Kidney epithelial cell (primary cell): ENCODE data around the gene BBX. TPM values are rescaled to one million over a fixed set of nuclear protein-coding genes. Genes with fewer than 3 reads are reported as not detected.

Source experiments
- DNase-seq: peaks from one replicate; pipeline ENCODE4 v3.0.0-alpha.2; 2010; ENCODE audit warnings: low read depth
- H3K27me3 ChIP-seq: 2 replicates; pipeline ENCODE4 v1.6.0; 2011; ENCODE audit warnings: low read length; ENCODE audit not compliant: control insufficient read depth, insufficient read depth
- H3K36me3 ChIP-seq: 2 replicates; pipeline ENCODE4 v1.5.1; 2011; ENCODE audit warnings: low read length; ENCODE audit not compliant: control insufficient read depth, insufficient read depth
- H3K4me3 ChIP-seq: 2 replicates; pipeline ENCODE4 v1.5.1; 2011; ENCODE audit warnings: low read depth, mild to moderate bottlenecking, control low read depth, low read length
- total RNA-seq: library from RNA; depleted of rRNA; stranded (reverse); fragments of >200 nt; gene quantifications from 2 replicates; pipeline ENCODE4 v1.2.3, GENCODE V29; 2015
- TF ChIP-seq, protein P1 (sequence below): IDR thresholded peaks from 2 replicates; pipeline ENCODE4 v1.5.1; 2011; ENCODE audit warnings: mild to moderate bottlenecking, moderate library complexity, low read length, control low read depth, inconsistent platforms; ENCODE audit not compliant: insufficient read depth, poor library complexity, severe bottlenecking

Gene BBX
- total RNA-seq, 1 donor from 2014 or later, result 50.7 TPM

- Histone ChIP-seq H3K4me3 (no peak overlapping the region), H3K36me3 (no peaks in the 10 kb centered on the region), H3K27me3 (no peaks in the 10 kb centered on the region)
- no peak for DNase-seq
- TF ChIP-seq, protein P1, sequence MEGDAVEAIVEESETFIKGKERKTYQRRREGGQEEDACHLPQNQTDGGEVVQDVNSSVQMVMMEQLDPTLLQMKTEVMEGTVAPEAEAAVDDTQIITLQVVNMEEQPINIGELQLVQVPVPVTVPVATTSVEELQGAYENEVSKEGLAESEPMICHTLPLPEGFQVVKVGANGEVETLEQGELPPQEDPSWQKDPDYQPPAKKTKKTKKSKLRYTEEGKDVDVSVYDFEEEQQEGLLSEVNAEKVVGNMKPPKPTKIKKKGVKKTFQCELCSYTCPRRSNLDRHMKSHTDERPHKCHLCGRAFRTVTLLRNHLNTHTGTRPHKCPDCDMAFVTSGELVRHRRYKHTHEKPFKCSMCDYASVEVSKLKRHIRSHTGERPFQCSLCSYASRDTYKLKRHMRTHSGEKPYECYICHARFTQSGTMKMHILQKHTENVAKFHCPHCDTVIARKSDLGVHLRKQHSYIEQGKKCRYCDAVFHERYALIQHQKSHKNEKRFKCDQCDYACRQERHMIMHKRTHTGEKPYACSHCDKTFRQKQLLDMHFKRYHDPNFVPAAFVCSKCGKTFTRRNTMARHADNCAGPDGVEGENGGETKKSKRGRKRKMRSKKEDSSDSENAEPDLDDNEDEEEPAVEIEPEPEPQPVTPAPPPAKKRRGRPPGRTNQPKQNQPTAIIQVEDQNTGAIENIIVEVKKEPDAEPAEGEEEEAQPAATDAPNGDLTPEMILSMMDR, result no peak
Observed at GRCh38 chr3:107795514-107796094, 272.8 kb downstream of the BBX start.

DNA sequence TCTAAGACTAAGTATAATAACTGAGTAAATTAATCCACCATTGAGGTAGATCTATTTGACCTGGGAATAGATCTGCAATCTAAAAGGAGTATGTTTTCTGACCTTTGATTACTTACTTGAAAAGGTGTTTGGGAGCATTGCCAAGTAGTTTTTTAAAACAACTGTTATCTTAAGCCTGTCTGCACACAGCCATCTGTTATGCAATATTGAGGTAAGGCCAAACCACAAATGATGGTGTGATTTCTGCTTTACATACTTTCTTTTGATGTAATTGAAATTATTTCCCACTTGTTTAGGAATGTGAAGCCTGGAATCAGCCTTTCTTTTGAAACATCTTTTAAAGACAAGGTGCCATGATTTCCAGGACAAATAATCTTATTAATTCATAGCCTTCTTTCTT is 274.0 kb downstream of the BBX start:
- no peaks in the 10 kb centered on the region for H3K36me3 ChIP-seq
- TF ChIP-seq, protein P1, result no peak
- no peaks in the 10 kb centered on the region for H3K27me3 ChIP-seq
- no peak overlapping the region for H3K4me3 ChIP-seq
- DNase-seq, result peak; percentile 42

GRCh38 chr3:107797586-107797985 is 274.8 kb downstream of the BBX start:
- H3K27me3 ChIP-seq, result no peaks in the 10 kb centered on the region
- no peak for DNase-seq
- TF ChIP-seq, protein P1, result no peak
- H3K4me3 ChIP-seq, result no peak overlapping the region
- no peaks in the 10 kb centered on the region for H3K36me3 ChIP-seq

- Histone ChIP-seq H3K36me3 (no peaks in the 10 kb centered on the region), H3K4me3 (no peak overlapping the region), H3K27me3 (no peaks in the 10 kb centered on the region)
- no peak for DNase-seq
- TF ChIP-seq, protein P1, result no peak
Observed at GRCh38 chr3:107798381-107798780, 275.6 kb downstream of the BBX start.

DNA sequence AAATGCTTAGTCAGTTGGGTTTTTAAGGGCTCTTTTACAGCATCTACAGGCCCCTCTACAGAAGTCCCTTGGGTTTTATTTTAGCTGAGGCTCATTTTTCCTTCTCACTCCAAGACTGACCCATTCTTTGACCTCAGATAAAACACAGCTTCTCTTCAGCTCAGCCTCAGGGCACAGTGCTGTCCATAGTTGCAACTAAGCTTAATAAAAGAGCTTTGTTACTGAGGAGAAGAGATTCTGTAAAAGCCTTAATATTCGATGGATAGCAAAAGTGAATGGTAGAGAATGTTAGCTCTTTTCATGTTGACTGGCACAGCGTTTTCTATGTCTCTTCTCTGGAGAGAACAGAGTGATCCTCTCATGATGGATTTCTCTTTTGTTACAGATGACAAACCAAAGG is 277.9 kb downstream of the BBX start:
- no peaks in the 10 kb centered on the region for H3K27me3 ChIP-seq
- TF ChIP-seq, protein P1, result no peak
- H3K36me3 ChIP-seq, result no peaks in the 10 kb centered on the region
- DNase-seq, result no peak
- H3K4me3 ChIP-seq, result no peak overlapping the region

- Histone ChIP-seq H3K36me3 (no peaks in the 10 kb centered on the region), H3K27me3 (no peaks in the 10 kb centered on the region), H3K4me3 (no peak overlapping the region)
- DNase-seq, result no peak
- TF ChIP-seq, protein P1, result no peak
Observed at GRCh38 chr3:107803170-107803569, 280.4 kb downstream of the BBX start.
